ENCODE measurements around the gene GABRA1. TPM values are rescaled to one million over a fixed set of nuclear protein-coding genes. Genes with fewer than 3 reads are reported as not detected.

Gene GABRA1
- total and polyA plus RNA-seq, 12 donors = 0.23 to 3.6 (median 0.96) TPM; not detected in 4

DNA sequence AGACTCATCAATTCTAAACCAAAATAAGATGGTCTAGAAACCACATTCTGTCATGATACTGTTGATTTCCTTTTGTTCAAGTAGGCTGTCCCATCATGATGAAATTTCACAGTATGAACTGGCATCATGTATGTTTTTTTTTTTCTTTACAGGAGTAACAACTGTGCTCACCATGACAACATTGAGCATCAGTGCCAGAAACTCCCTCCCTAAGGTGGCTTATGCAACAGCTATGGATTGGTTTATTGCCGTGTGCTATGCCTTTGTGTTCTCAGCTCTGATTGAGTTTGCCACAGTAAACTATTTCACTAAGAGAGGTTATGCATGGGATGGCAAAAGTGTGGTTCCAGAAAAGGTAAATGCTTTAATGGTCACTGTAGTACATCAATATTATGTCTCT, 47.6 kb downstream of the GABRA1 start:
- WGBS, 4 donors = 44 to 69% (median 67%) methylated on average over 1 of the region's 1 CpG
- TF ChIP-seq POLR2A (IDR thresholded peaks at IDR 0.05) = no peak
- TF ChIP-seq, protein P1, sequence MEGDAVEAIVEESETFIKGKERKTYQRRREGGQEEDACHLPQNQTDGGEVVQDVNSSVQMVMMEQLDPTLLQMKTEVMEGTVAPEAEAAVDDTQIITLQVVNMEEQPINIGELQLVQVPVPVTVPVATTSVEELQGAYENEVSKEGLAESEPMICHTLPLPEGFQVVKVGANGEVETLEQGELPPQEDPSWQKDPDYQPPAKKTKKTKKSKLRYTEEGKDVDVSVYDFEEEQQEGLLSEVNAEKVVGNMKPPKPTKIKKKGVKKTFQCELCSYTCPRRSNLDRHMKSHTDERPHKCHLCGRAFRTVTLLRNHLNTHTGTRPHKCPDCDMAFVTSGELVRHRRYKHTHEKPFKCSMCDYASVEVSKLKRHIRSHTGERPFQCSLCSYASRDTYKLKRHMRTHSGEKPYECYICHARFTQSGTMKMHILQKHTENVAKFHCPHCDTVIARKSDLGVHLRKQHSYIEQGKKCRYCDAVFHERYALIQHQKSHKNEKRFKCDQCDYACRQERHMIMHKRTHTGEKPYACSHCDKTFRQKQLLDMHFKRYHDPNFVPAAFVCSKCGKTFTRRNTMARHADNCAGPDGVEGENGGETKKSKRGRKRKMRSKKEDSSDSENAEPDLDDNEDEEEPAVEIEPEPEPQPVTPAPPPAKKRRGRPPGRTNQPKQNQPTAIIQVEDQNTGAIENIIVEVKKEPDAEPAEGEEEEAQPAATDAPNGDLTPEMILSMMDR (IDR thresholded peaks at IDR 0.05) = no peak
- Histone ChIP-seq H3K27me3 (no peaks in the 10 kb centered on the region), H3K4me3 (no peak overlapping the region), H3K4me1 (replicated peaks in 1 of 2) (no peaks in the 10 kb centered on the region), H3K36me3 (replicated peaks in 1 of 2) (no peaks in the 10 kb centered on the region), H3K27ac (no peak overlapping the region), H3K9me3 (replicated peaks in 1 of 3) (no peaks in the 10 kb centered on the region)
- intact Hi-C loops (cut with DNase I) = no loop called here
- DNase-seq = no peak

DNA sequence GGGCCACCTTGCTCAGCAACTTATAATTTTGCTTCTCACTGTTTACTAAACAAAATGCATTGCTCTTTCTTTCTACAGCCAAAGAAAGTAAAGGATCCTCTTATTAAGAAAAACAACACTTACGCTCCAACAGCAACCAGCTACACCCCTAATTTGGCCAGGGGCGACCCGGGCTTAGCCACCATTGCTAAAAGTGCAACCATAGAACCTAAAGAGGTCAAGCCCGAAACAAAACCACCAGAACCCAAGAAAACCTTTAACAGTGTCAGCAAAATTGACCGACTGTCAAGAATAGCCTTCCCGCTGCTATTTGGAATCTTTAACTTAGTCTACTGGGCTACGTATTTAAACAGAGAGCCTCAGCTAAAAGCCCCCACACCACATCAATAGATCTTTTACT, 49.1 kb downstream of the GABRA1 start:
- Histone ChIP-seq H3K27ac (no peak overlapping the region), H3K9me3 (replicated peaks in 1 of 3) (no peaks in the 10 kb centered on the region), H3K4me1 (replicated peaks in 1 of 2) (no peaks in the 10 kb centered on the region), H3K36me3 (replicated peaks in 1 of 2) (no peaks in the 10 kb centered on the region), H3K27me3 (no peaks in the 10 kb centered on the region), H3K4me3 (no peak overlapping the region)
- 61 to 71% (median 69%) methylated on average over 7 of the region's 7 CpGs for WGBS, 4 donors
- DNase-seq = no peak
- no peak for TF ChIP-seq POLR2A (IDR thresholded peaks at IDR 0.05)
- TF ChIP-seq, protein P1 (IDR thresholded peaks at IDR 0.05) = no peak
- intact Hi-C loops (cut with DNase I) = no loop called here

DNA sequence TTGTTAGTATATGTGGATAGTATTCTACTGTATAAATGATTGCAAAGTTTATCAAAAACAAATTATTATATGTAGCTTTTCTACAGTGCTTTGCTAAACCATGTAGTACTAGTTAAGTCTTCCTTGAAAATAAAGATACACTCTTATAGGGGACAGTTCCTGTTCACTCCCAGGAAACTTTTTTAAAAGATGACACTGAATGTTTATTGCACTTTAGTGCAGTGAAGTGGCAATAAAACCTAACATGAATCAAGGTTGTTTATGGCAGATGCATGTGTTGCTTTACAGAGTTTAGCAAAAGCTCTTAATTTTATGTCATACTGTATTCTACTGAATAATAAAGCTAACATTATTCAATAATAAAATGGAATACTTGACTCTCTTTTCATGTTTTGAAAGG, 51.7 kb downstream of the GABRA1 start:
- Histone ChIP-seq H3K36me3 (replicated peaks in 1 of 2) (no peaks in the 10 kb centered on the region), H3K4me3 (no peak overlapping the region), H3K27me3 (no peaks in the 10 kb centered on the region), H3K9me3 (replicated peaks in 1 of 3) (no peaks in the 10 kb centered on the region), H3K4me1 (replicated peaks in 1 of 2) (no peaks in the 10 kb centered on the region), H3K27ac (no peak overlapping the region)
- DNase-seq = no peak
- intact Hi-C loops (cut with DNase I) = no loop called here
- TF ChIP-seq, protein P1 (IDR thresholded peaks at IDR 0.05) = no peak
- no peak for TF ChIP-seq POLR2A (IDR thresholded peaks at IDR 0.05)

DNA sequence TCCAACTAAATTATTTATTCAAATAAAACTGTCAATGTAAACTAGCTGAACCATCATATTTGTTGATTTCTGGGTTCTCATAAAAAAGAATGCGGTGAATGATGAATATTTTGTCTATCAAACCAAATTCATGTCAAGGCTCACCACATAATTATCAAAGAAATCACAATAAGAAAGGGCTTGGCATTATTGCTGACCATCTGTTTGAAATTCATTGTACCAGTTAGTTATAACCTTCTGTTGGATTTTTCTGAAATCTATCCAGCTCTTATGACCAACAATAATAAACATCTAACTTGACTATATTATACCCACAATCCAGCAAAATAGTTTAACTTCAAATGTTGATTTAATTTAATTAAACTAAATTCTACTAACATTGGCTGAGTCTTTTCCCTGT, 53.1 kb downstream of the GABRA1 start:
- TF ChIP-seq POLR2A (IDR thresholded peaks at IDR 0.05) = no peak
- TF ChIP-seq, protein P1 (IDR thresholded peaks at IDR 0.05) = no peak
- Histone ChIP-seq H3K27me3 (no peaks in the 10 kb centered on the region), H3K9me3 (replicated peaks in 1 of 3) (no peaks in the 10 kb centered on the region), H3K27ac (no peak overlapping the region), H3K36me3 (replicated peaks in 1 of 2) (no peaks in the 10 kb centered on the region), H3K4me1 (replicated peaks in 1 of 2) (no peaks in the 10 kb centered on the region), H3K4me3 (no peak overlapping the region)
- no peak for DNase-seq
- intact Hi-C loops (cut with DNase I) = no loop called here
- 86 to 94% (median 90%) methylated on average over 1 of the region's 1 CpG for WGBS, 4 donors
